ENCODE measurements around the gene PEX10. TPM values are rescaled to one million over a fixed set of nuclear protein-coding genes. Genes with fewer than 3 reads are reported as not detected.
A peak's percentile ranks its signal among the peaks of the same experiment; 100 is the strongest.

Gene PEX10
- polyA plus RNA-seq, 1 donor from 2014 or later, result 30.1 TPM

DNA sequence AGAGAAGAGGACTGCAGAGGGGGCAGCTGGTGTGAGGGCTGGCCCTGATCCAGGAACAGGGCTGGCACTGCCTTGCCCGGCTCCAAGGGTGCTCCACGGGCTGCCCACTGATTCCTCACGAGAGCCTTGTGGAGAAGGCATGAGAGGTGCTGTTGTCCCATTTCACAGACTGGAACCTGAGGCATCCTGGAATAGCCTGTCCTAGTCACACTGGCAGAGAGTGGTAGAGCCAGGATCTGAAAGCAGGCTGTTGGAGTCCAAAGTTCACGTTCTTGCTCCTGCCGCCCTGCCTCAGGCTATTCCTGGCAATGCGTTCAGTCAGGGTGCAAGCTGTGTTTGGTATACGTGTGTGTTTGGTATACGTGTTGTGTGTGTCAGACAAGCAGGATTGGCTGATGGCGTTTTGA, 18.9 kb downstream of the PEX10 start:
- TF ChIP-seq SMC3 (conservative IDR thresholded peaks at IDR 0.05; ENCODE audit: poor library complexity) (no peak), POLR2AphosphoS5 (IDR thresholded peaks at IDR 0.05) (no peak), TAF1 (IDR thresholded peaks at IDR 0.05; ENCODE audit: low read depth) (no peak), MXI1 (conservative IDR thresholded peaks at IDR 0.05; ENCODE audit: poor library complexity, severe bottlenecking) (no peak), EP300 (conservative IDR thresholded peaks at IDR 0.05; ENCODE audit: poor library complexity, severe bottlenecking) (no peak), RAD21 (conservative IDR thresholded peaks at IDR 0.05) (no peak)
- TF ChIP-seq, protein P1, sequence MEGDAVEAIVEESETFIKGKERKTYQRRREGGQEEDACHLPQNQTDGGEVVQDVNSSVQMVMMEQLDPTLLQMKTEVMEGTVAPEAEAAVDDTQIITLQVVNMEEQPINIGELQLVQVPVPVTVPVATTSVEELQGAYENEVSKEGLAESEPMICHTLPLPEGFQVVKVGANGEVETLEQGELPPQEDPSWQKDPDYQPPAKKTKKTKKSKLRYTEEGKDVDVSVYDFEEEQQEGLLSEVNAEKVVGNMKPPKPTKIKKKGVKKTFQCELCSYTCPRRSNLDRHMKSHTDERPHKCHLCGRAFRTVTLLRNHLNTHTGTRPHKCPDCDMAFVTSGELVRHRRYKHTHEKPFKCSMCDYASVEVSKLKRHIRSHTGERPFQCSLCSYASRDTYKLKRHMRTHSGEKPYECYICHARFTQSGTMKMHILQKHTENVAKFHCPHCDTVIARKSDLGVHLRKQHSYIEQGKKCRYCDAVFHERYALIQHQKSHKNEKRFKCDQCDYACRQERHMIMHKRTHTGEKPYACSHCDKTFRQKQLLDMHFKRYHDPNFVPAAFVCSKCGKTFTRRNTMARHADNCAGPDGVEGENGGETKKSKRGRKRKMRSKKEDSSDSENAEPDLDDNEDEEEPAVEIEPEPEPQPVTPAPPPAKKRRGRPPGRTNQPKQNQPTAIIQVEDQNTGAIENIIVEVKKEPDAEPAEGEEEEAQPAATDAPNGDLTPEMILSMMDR (IDR thresholded peaks at IDR 0.05; ENCODE audit: poor library complexity, severe bottlenecking), result no peak
- TF ChIP-seq, protein P2, sequence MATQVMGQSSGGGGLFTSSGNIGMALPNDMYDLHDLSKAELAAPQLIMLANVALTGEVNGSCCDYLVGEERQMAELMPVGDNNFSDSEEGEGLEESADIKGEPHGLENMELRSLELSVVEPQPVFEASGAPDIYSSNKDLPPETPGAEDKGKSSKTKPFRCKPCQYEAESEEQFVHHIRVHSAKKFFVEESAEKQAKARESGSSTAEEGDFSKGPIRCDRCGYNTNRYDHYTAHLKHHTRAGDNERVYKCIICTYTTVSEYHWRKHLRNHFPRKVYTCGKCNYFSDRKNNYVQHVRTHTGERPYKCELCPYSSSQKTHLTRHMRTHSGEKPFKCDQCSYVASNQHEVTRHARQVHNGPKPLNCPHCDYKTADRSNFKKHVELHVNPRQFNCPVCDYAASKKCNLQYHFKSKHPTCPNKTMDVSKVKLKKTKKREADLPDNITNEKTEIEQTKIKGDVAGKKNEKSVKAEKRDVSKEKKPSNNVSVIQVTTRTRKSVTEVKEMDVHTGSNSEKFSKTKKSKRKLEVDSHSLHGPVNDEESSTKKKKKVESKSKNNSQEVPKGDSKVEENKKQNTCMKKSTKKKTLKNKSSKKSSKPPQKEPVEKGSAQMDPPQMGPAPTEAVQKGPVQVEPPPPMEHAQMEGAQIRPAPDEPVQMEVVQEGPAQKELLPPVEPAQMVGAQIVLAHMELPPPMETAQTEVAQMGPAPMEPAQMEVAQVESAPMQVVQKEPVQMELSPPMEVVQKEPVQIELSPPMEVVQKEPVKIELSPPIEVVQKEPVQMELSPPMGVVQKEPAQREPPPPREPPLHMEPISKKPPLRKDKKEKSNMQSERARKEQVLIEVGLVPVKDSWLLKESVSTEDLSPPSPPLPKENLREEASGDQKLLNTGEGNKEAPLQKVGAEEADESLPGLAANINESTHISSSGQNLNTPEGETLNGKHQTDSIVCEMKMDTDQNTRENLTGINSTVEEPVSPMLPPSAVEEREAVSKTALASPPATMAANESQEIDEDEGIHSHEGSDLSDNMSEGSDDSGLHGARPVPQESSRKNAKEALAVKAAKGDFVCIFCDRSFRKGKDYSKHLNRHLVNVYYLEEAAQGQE (IDR thresholded peaks at IDR 0.05; ENCODE audit: borderline replicate concordance), result no peak
- H3K4me3 ChIP-seq (ENCODE audit: low read length), result peak overlapping the region; percentile 92
- H3K9ac ChIP-seq (ENCODE audit: low read length), result no peak overlapping the region
- H3K27me3 ChIP-seq (ENCODE audit: insufficient read depth, low read depth, low read length), result no peaks in the 10 kb centered on the region
- no peak overlapping the region for H2AFZ ChIP-seq (ENCODE audit: low read depth, low read length)
- H4K20me1 ChIP-seq (ENCODE audit: insufficient read depth), result no peaks in the 10 kb centered on the region
- H3K27ac ChIP-seq (ENCODE audit: low read length), result no peak overlapping the region
- H3K4me2 ChIP-seq (ENCODE audit: low read length), result no peak overlapping the region
- H3K9me3 ChIP-seq (ENCODE audit: low read length), result no peaks in the 10 kb centered on the region
- H3K9me2 ChIP-seq (ENCODE audit: insufficient read depth, low read length), result no peaks in the 10 kb centered on the region
- peaks cover 34% of the 10 kb centered on the region for H3K79me2 ChIP-seq (replicated peaks; ENCODE audit: insufficient read depth, low read length)
- H3F3A ChIP-seq (ENCODE audit: insufficient read depth, low read length, poor library complexity, severe bottlenecking), result no peaks in the 10 kb centered on the region
- no peaks in the 10 kb centered on the region for H3K36me3 ChIP-seq (ENCODE audit: insufficient read depth, low read length)

DNA sequence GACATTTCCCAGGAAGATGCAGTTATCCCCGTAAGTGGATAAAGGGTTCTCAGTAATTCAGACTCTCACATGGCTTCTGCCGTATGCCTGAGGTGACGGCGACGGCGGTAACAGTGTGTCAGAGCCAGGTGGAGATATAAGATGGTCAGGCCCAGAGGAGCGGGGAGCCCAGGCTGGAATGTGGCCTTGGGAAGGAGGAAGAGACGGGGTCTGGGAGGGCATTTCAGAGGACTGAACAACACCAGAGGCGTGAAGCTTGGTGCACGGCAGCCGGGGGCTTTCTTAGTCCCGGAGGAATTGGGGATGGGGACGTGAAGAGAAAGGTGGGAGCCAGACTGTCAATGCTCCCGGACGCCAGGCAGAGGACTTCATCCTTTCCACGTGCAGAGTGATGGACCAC, 19.7 kb downstream of the PEX10 start:
- H3K9me3 ChIP-seq (ENCODE audit: low read length), result no peaks in the 10 kb centered on the region
- no peak overlapping the region for H3K27ac ChIP-seq (ENCODE audit: low read length)
- H3K4me2 ChIP-seq (ENCODE audit: low read length), result peak overlapping the region; percentile 96
- H3K9me2 ChIP-seq (ENCODE audit: insufficient read depth, low read length), result no peaks in the 10 kb centered on the region
- peaks cover 34% of the 10 kb centered on the region for H3K79me2 ChIP-seq (replicated peaks; ENCODE audit: insufficient read depth, low read length)
- no peaks in the 10 kb centered on the region for H3F3A ChIP-seq (ENCODE audit: insufficient read depth, low read length, poor library complexity, severe bottlenecking)
- H2AFZ ChIP-seq (ENCODE audit: low read depth, low read length), result no peak overlapping the region
- TF ChIP-seq SMC3 (conservative IDR thresholded peaks at IDR 0.05; ENCODE audit: poor library complexity) (no peak), EP300 (conservative IDR thresholded peaks at IDR 0.05; ENCODE audit: poor library complexity, severe bottlenecking) (no peak), EZH2 (IDR thresholded peaks at IDR 0.05; ENCODE audit: borderline replicate concordance, insufficient read depth, low read length, poor library complexity, severe bottlenecking) (no peak), POLR2AphosphoS5 (IDR thresholded peaks at IDR 0.05) (no peak), MXI1 (conservative IDR thresholded peaks at IDR 0.05; ENCODE audit: poor library complexity, severe bottlenecking) (no peak), TAF1 (IDR thresholded peaks at IDR 0.05; ENCODE audit: low read depth) (no peak), RAD21 (conservative IDR thresholded peaks at IDR 0.05) (no peak)
- TF ChIP-seq, protein P1 (IDR thresholded peaks at IDR 0.05; ENCODE audit: poor library complexity, severe bottlenecking), result no peak
- TF ChIP-seq, protein P2 (IDR thresholded peaks at IDR 0.05; ENCODE audit: borderline replicate concordance), result no peak
- peak overlapping the region; percentile 76 for H3K9ac ChIP-seq (ENCODE audit: low read length)
- no peaks in the 10 kb centered on the region for H3K27me3 ChIP-seq (ENCODE audit: insufficient read depth, low read depth, low read length)
- H3K4me3 ChIP-seq (ENCODE audit: low read length), result peak overlapping the region; percentile 92
- no peaks in the 10 kb centered on the region for H4K20me1 ChIP-seq (ENCODE audit: insufficient read depth)
- H3K36me3 ChIP-seq (ENCODE audit: insufficient read depth, low read length), result no peaks in the 10 kb centered on the region

All from neural cell (in vitro differentiated cells).